ENCODE measurements around the gene GRIP1. TPM values are rescaled to one million over a fixed set of nuclear protein-coding genes. Genes with fewer than 3 reads are reported as not detected.

The GRIP1 gene
- total RNA-seq, 4 donors from 2014 or later, result 0.85 to 1.8 TPM; not detected in 2

- TF ChIP-seq CTCF (IDR thresholded peaks at IDR 0.05; ENCODE audit: low read depth), result no peak
These were observed 326.0 kb downstream of the GRIP1 start for GRCh38 chr12:66352899-66353298.

GRCh38 chr12:66352197-66352596 is 326.7 kb downstream of the GRIP1 start:
- no peak for TF ChIP-seq CTCF (IDR thresholded peaks at IDR 0.05; ENCODE audit: low read depth)

- no peak for TF ChIP-seq CTCF (IDR thresholded peaks at IDR 0.05; ENCODE audit: low read depth)
These were observed 327.6 kb downstream of the GRIP1 start for GRCh38 chr12:66351301-66351700.

GRCh38 chr12:66345956-66346355 is 332.9 kb downstream of the GRIP1 start:
- no peak for TF ChIP-seq CTCF (IDR thresholded peaks at IDR 0.05; ENCODE audit: low read depth)

GRCh38 chr12:66345212-66345611 is 333.7 kb downstream of the GRIP1 start:
- TF ChIP-seq CTCF (IDR thresholded peaks at IDR 0.05; ENCODE audit: low read depth), result no peak

GRCh38 chr12:66341126-66341525 is 337.8 kb downstream of the GRIP1 start:
- TF ChIP-seq CTCF (IDR thresholded peaks at IDR 0.05; ENCODE audit: low read depth), result no peak

- TF ChIP-seq CTCF (IDR thresholded peaks at IDR 0.05; ENCODE audit: low read depth), result no peak
These were observed 338.7 kb downstream of the GRIP1 start for GRCh38 chr12:66340131-66340530.

Measured in subcutaneous adipose tissue (tissue), 4 donors.